ENCODE measurements around the gene SLC30A4. TPM values are rescaled to one million over a fixed set of nuclear protein-coding genes. Genes with fewer than 3 reads are reported as not detected.
A peak's percentile ranks its signal among the peaks of the same experiment; 100 is the strongest.

Gene SLC30A4
- total and polyA plus RNA-seq, 12 donors: 1.4 to 4.5 (median 3.0) TPM

DNA sequence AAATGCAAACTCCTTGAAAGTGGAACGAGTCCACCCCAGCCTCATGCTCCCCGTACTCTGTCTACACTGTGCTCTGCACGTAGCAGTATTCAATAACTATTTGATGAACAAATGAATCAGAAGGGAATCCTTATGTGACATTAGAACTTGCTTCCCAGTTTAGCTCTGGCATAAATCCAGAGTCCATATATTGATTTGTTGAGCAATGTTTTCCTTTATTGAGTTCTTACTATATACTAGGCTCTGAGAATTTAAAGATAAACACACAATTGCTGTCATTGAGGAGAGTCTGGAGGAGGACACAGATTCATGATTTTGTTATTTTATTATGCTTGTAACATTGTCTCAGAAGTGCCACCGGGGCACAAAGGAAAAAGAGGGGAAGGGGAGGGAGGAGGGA, 73.2 kb downstream of the SLC30A4 start:
- intact Hi-C loops (cut with DNase I): no loop called here
- ATAC-seq: no peak
- TF ChIP-seq, protein P1, sequence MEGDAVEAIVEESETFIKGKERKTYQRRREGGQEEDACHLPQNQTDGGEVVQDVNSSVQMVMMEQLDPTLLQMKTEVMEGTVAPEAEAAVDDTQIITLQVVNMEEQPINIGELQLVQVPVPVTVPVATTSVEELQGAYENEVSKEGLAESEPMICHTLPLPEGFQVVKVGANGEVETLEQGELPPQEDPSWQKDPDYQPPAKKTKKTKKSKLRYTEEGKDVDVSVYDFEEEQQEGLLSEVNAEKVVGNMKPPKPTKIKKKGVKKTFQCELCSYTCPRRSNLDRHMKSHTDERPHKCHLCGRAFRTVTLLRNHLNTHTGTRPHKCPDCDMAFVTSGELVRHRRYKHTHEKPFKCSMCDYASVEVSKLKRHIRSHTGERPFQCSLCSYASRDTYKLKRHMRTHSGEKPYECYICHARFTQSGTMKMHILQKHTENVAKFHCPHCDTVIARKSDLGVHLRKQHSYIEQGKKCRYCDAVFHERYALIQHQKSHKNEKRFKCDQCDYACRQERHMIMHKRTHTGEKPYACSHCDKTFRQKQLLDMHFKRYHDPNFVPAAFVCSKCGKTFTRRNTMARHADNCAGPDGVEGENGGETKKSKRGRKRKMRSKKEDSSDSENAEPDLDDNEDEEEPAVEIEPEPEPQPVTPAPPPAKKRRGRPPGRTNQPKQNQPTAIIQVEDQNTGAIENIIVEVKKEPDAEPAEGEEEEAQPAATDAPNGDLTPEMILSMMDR (IDR thresholded peaks at IDR 0.05): no peak
- Histone ChIP-seq H3K4me1 (peaks cover 0 to 28% (median 0%) of the 10 kb centered on the region in 9 donors), H3K36me3 (no peaks in the 10 kb centered on the region), H3K27ac (no peak overlapping the region), H3K4me3 (no peak overlapping the region), H3K9me3 (no peaks in the 10 kb centered on the region), H3K27me3 (peaks cover 0 to 6% (median 0%) of the 10 kb centered on the region in 7 donors)
- DNase-seq: no peak
- 78 to 85% methylated on average over 4 of the region's 4 CpGs for WGBS, 2 donors

DNA sequence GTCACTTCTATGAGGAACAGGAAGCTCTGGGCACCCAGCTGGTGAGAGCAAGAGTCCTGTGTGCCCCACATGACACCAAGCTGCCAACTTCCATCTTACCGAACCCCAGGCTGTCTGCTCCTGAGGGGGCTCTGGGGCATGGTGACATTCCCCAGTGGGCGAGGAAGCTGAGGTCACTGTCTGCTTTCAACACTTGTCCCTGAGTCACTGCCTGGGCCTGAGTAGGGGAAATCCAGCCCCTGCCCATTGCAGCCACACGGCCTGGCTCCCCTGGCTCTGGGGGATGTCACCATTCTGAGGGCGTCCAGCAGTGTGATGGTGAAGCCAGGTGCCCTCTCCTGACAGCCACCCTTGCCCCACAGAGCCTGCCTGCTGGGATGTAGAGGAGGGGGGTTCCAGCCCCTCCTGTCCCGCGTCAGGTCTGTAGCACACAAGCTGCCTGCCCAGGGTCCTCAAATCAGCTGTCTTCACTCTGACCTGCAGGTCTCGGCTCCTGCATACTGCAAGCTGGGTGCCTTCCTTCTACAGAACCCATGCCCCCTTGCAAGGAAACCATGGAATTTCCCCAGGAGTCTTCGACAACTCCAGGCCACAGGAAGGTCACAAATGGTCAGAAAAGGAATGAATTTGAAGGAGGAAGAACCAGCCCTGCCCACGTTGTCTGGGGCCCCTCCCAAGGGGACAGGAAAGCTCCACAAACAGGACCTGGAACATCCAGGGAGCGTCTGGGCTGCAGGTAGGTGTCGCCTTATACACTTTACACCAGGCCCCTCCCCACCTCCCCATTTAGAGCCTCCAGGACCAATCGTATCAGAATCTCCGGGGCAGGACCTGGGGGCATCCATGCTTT, 74.3 kb downstream of the SLC30A4 start:
- Histone ChIP-seq H3K27me3 (peaks cover 0 to 6% (median 0%) of the 10 kb centered on the region in 7 donors), H3K27ac (no peak overlapping the region), H3K36me3 (no peaks in the 10 kb centered on the region), H3K9me3 (no peaks in the 10 kb centered on the region), H3K4me3 (no peak overlapping the region), H3K4me1 (peaks cover 0 to 26% (median 0%) of the 10 kb centered on the region in 9 donors)
- ATAC-seq: peak in 2 of 8 donors; percentile 18 to 25
- DNase-seq: no peak
- TF ChIP-seq, protein P1 (IDR thresholded peaks at IDR 0.05): no peak
- WGBS, 2 donors: 64 to 65% methylated on average over 13 of the region's 13 CpGs
- intact Hi-C loops (cut with DNase I): no loop called here

DNA sequence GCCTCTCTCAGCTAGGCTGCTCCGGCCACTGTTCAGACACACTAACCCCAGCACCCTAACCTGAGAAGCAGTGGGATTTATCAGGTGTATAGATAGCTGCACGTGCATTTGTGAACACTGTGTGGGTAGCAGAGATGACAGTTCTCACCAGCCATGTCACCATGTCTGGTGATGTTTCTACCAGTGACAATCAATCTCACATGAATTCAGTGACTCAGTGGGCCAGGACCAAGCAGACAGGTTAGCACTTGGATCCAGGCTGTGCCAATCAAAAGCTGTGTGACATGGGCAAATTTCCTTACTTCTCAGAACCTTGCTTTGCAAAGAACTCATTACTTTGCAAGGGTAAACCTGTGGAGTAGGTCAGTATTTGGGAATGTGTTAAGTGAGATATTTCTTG, 78.9 kb downstream of the SLC30A4 start:
- no peak for DNase-seq
- no peaks in the 10 kb centered on the region for H3K36me3 ChIP-seq
- peaks cover 0 to 23% (median 0%) of the 10 kb centered on the region in 9 donors for H3K4me1 ChIP-seq
- ATAC-seq: no peak
- 69 to 81% methylated on average over 2 of the region's 2 CpGs for WGBS, 2 donors
- H3K9me3 ChIP-seq: no peaks in the 10 kb centered on the region
- intact Hi-C loops (cut with DNase I): no loop called here
- H3K27me3 ChIP-seq: peaks cover 0 to 6% (median 0%) of the 10 kb centered on the region in 7 donors
- TF ChIP-seq, protein P1 (IDR thresholded peaks at IDR 0.05): no peak
- no peak overlapping the region for H3K27ac ChIP-seq
- H3K4me3 ChIP-seq: no peak overlapping the region

DNA sequence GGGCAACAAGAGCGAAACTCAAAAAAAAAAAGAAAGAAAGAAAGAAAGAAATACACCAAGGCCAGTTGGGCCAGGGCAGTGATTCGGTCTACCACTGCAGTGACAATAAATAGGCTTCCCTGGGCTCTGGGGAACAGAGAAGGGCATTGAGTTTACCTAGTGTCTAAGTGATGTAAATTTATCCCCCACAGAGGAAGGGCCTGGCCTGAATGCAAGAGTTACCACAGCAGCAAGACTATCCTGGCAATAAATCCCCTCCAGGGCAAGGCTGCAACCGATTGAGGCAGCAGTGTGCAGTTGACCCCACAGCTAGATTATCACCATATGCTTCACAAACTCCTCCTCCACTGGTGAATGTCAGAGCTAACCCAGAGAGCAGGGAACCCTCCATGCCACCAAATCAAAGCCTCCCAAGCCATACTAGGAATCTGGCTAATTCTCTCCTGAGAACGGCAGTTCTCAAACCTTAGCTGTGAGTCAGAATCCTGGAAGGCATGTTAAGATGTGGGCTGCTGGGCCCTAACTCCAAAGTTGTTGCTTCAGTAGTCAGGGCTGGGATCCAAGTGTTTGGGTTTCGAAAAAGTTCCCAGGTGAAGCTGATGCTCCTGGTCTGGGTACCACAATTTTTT, 79.9 kb downstream of the SLC30A4 start:
- H3K4me3 ChIP-seq: no peak overlapping the region
- DNase-seq (no peak), ATAC-seq (no peak)
- no peaks in the 10 kb centered on the region for H3K36me3 ChIP-seq
- whole genome bisulfite sequencing, 2 donors: 78 to 81% methylated on average over 5 of the region's 5 CpGs
- peaks cover 0 to 15% (median 0%) of the 10 kb centered on the region in 9 donors for H3K4me1 ChIP-seq
- H3K9me3 ChIP-seq: no peaks in the 10 kb centered on the region
- intact Hi-C loops (cut with DNase I): no loop called here
- peak overlapping the region in 2 of 10 donors; percentile 34 to 40 for H3K27ac ChIP-seq
- TF ChIP-seq, protein P1 (IDR thresholded peaks at IDR 0.05): no peak
- H3K27me3 ChIP-seq: peaks cover 0 to 6% (median 0%) of the 10 kb centered on the region in 7 donors

Measured in heart right ventricle (tissue), 16 donors.